ENCODE measurements around the gene ASIC2.

The ASIC2 gene

DNA sequence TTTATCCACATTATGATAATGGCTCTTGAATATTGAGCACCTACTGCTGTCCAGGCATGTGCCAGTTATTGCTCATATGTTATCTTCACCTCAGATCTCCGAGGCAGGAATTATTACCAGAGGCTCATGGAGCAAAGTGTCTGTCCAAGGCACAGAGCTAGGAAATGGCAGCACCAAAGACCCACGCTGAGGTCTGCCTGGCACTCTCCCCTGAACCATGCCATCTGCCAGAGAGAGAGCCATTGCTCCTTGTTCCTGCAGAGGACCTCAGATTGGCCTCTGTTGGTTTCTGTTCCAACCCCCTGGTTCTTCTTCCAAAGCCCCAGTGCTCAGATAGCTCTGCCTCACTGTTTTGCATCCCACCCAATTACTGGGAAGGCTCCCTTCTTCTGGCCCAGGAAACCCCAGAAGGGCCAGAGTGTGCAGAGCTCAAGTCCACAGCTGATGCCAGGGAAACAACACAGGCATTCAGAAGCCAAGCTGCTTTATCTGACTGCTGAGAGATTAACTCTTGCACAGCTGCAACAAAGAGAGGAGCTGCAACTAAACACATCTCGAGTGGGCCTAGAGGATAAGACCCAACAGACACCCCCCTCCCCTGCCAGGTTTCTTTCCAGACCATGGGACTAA, 5.9 kb downstream of the ASIC2 start:
- no peak for DNase-seq (ENCODE audit: low read depth)

DNA sequence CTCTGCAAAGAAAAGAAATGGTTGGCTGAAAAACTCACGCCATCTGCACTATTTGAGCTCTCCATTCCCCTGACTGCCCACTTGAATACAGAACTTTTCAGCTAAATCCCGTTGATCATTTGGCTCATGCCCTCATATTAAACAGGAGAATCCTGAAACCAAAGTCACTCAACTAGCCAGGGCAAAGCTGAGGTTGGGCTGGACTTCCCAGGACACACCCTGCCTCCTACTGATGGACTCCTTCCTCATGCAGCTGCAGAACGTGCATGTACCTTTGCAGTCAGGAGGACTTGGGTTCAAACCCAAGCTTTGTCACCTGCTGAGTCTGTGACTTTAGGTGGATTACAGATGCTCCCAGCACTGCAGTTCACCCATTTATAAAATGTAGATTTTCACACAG, 7.7 kb downstream of the ASIC2 start:
- no peak for DNase-seq (ENCODE audit: low read depth)

DNA sequence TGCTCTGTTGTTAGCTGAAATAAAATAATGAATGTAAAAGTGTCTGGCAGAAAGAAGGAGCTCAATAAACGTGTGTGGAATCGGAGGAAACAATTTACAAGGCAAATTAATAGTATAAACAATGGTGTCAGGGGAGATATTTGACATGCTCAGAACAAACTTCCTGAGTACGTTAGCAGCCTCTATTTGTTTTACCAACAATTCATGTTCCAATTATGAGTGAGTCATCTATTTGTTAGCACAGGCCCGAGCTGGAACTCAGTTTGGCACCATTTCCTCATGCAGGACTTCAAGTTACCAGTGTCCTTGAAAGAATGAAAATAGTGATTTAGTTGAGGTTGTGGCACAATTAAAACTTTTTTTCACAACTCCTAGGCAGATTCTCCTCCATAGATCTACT, 9.1 kb downstream of the ASIC2 start:
- DNase-seq (ENCODE audit: low read depth), result peak; percentile 46

DNA sequence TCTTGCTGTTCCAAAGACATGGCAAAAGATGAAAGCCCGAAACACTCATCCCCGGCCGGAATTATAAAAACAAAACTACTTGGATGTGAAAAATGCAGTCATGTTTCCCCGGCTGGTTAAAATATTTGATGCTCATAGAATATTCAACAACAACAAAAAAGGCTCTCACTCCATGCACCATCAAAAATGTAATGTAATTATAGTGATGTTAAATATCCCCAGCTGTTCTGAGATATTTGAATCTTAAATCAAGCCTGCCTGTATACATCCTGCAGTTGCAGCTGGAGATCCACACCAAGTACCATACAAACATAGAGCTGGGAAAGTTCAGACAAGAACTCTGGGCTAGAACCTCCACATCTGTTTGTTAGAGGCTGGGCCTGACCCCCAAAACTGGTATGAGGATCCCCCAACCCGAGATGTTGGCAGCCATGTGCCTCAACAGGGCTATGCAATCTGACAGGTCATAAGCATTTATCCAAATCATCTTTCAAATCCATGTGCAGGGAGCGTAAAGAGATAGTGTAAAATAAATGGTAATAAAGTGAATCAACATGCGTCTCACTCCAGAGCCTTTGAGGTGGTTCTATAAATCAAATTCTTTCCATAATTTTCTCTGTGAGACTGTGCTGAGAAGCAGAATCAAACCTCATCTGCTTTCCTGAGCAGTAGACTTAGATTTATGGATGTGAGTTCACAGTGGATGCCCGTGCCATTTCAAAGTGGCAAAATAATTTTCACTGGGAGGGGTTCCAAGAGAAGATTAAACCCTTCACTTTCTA, 12.7 kb downstream of the ASIC2 start:
- DNase-seq (ENCODE audit: low read depth), result no peak

DNA sequence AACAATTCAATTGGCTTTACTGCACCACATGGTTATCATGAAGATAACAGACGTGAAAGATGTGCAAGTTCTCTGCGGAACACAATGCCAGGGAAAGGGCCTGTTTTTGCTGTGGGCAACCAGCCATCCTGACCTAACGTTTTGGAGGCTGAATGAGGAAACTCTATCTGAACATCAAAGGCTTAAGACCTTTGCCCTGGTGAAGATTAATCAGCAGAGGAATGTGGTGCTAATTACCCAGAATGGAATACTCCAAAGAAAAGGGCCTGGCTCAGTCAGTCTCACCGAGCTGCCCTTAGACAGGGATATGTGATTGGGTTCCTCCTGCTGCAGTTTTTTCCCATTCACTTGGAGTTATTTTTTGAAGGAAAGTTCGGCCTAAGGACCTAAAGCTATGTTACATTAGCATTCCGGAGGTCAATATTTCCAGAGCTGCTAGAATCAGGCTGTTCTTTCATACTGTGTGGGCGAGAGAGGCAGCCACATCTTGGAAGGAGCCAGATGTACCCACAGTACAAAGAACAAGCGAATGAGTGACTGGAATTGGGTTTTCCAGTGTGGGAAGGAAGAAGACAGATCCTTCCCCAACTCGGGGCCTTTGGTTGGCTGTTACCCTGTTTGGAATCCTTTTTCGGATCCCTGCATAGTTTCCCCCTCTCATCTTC, 15.5 kb downstream of the ASIC2 start:
- DNase-seq (ENCODE audit: low read depth), result no peak

DNA sequence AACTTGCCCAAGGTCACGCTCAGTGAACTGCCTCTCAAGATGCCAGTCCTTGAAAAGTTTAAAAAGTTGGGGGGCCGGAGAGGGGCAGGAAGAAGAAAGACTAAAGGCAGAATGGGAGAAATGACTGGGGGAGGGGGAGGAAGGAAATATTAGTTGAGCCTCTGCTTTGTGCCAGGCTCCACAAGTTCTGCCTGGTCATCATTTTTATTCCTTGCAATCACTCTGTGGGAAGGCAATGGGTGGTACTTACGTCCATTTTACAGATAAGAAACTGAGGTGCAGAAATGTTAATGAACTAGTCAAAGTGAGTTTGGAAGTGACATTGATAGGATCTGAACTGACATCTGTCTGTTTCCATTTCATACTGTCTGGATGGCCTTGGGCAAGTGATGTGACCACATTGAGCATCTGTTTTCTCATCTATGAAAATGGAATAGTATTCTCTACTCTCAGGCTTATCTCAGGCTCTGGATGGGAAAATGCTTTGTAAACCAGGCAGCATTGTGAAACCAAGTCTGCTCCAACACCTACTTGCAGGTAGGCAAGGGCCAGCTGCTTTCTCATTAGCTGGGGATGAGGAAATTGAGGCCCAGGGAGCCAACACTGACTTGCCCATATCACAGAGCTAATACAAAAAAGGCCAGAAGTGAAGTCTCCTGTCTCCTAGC, 19.2 kb downstream of the ASIC2 start:
- no peak for DNase-seq (ENCODE audit: low read depth)

DNA sequence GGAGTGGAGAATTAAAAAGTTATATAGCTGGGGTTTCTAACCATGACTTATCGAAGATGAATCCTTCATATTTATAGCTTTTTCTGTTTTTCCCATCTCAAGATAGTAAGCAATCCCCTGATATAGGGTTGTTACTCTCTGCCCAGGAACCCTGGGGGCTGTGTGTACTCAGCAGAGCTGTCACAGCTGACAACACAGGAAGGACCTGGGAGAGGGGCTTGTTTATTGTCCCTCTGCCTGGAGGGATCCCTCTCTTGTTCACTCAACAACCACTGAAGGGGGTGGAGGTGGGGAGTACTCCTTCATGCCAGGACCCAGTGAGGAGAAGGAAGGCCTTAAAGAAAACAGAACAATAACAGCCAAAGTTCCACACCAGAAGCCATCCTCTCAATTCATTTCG, 19.8 kb downstream of the ASIC2 start:
- DNase-seq (ENCODE audit: low read depth), result no peak

DNA sequence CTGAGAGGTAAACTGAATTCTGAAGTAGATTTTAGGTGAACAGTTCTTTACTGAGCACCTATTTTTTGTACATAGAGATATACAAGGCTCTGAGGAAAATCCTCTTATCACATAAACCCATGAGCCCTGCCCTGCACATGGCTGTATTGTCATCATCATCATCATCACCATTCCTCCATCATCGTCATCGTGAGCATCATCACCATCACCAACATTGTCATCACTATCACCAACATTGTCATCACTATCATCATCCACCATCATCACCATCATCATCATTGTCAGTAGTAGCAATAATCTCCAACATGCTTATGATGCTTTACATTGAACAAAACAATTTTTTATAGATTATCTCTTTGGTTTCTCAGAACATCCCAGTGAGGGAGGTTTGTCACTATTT, 20.7 kb downstream of the ASIC2 start:
- no peak for DNase-seq (ENCODE audit: low read depth)

DNA sequence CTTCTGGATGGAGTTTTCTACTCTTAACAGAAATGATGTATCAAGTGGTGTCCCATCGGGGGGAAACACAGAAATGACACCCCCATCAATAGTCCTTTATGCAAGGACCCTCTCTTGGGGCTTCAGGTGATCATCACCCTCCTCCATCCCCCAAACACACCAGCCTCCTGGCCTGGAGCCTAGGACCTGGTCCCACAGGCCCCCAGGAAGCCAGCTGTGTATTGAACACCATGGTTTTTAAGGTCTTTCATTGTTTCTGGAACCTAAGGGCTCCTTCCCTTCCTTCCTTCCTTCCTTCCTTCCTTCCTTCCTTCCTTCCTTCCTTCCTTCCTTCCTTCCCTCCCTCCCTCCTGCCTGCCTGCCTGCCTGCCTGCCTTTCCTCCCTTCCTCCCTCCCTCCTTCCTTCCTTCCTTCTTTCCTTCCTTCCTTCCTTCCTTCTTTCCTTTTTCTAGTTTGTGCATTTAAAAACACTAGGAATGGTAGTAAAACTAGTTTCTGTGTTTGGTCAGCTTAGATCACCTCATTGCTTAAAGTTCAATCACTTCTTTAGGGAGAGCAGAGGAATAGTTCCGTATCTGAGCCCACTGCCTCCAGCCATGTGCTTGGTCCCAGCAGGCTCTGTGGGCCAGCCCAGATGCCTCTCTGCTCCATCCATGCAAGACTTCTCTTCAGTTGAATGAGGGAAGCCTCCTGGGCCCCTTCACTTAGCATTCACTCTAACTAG, 23.6 kb downstream of the ASIC2 start:
- no peak for DNase-seq (ENCODE audit: low read depth)

DNA sequence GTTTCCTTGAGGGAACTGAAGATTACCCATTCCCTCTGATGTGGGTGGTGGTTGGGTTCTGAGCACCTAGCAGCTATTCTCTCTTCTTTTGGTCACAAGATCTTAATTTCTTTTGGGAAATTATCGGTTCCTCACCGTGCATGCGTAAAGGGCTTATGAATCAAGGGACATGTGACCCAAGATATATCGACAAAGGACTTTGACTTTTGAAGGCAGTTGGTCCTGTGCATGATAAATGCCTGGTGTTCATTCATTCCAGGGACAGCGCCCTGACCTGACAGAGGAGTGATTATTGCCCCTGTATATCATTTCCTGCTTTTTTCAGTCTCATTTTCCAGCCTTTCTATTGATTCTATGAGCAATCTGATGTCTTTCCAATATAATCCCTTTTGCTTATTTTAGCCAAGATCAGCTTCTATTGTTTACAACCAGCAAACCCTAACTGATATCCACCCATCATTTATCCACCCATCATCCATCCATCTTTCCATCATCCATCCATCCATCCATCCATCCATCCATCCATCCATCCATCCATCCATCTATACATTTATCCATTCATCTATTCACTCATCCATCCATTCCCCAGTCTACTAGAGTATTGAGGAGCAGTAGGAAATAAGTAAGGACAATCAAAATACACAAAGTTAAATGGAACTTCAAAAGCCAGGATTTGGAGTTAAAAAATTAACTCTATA, 25.1 kb downstream of the ASIC2 start:
- no peak for DNase-seq (ENCODE audit: low read depth)

DNA sequence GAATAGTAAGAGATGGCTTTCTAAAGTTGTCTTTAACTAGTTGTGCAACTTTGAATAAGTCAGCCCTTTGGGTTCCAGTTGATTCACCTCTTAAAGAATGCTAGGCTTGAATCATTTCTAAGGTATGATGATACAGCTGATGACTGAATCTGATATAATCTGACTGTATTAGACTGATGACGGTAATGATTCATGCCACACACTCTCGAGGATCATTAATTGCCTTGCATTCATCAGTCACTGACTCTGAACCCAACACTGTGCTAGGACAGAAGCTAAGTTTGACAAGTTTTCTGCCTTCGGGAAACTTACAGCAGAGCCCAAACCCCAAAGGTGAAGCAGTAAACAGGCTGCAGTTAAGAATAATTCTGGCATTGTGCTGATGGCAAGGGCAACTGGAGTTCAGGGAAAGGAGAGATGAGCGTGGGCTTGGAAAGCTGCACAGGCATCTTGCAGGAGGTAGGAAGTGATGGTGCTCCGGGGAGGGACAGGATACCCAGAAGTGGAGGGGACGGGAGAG, 25.8 kb downstream of the ASIC2 start:
- peak; percentile 60 for DNase-seq (ENCODE audit: low read depth)

DNA sequence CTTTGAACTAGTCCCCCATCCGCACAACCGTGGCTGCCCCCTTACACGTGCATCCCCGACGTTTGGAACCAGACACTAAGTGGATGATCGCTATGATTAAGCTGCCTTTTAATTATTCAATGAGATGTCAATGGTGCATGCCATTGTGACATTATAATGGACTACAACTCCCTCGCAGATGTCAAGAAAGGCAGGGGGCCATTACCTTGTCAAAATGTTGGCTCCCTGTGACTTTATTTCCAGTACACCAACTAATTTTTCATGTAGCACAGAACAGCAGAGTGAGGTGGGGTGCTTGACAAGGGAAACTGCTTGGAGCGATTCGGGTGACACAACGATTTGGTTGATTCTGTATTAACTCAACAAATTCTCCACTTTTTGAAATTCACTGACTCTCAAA, 26.5 kb downstream of the ASIC2 start:
- no peak for DNase-seq (ENCODE audit: low read depth)

DNA sequence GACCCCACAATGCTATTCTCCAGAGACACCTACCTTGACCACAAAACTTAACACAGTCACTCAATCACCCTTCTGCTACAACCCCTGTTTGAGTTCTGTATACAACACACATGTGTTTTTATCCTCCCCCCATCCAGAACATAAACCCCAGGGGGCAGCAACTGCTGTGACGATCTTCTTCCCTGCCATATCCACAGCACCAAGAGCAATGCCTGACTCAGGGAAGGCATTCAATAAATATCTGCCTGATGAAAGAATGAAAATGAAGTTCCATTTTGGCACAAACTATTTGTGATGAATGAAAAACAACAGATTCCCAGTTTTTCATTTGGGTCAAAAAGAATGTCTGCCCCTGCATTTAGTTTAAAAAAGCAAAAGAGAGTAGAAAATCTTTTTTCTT, 27.0 kb downstream of the ASIC2 start:
- DNase-seq (ENCODE audit: low read depth), result no peak

DNA sequence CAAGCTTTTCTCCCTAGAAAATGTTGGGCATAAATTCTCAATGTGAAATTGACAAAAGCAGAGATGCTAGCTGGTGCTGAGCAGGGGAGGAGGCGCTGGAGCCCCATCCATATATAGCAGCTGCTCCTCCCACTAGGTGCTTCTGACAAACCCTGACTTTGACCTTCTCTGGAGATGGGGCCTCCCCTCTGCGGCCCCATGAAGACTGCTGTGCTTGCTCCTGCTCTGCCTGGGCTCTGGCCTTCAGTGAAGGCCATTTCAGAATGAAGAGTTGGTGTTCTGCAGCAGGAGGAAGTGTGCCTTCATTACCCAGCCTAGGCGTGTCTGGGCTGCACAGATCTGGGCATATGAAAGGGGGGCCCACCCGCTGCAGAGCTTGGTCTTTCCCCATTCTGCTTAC, 29.7 kb downstream of the ASIC2 start:
- DNase-seq (ENCODE audit: low read depth), result no peak

DNA sequence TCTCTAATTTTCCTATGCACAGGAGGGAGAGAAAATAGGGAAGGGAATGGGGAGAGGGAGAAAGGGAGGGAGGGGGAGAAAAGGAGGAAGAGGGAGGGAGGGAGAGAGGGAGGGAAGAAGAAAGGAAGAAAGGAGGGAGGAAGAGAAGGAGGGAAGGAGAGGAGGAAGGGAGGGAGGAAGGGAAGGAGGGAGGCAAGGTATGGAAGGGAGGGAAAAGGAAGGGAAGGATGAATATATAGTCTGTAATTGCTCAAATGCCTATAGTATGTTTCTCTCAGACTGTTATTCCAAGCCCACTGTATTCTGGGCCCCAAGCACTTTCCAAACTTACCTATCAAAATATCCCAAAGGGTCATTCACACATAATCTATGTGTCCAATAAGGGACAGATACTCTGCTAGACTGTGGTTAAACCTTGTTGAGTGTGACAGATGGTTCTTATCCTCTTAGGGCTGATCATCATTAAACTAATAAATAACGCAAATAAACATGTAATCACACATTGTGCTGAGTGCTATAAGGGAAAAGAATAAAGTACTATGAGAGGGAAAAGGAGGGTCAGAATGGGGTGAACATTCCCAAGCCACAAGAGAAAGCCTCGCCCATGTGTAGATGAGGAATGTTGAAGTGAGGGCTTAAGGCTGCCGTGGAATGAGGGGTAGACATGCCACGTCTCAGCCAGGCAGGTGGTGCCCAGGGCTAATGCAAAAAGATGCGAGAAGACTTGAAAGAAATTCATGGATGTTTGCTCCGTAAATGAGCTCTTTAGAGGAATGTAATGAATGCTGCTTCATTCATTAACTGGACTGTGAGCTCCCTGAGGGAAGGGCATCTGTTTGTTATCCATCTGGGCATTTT, 30.6 kb downstream of the ASIC2 start:
- DNase-seq (ENCODE audit: low read depth), result no peak

DNA sequence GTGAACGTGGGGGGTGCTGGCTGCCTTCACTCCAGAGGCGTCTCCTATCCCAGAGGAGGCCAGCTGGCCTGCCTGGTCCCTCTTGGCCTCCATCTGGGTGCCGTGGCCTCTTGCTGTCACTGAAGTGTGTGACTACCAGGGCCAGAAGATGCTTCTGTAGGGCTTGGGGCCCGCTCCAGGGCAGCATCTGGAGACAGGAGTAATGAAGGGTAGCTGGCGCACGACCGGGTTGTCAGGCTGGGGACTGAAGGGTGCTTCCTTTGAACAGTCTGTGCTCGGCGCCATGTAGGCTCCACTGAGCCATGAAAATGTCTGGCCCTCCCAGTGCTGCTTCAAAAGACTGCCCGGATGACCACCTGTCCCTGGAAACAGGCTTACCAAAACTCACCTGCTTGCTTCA, 31.3 kb downstream of the ASIC2 start:
- no peak for DNase-seq (ENCODE audit: low read depth)

DNA sequence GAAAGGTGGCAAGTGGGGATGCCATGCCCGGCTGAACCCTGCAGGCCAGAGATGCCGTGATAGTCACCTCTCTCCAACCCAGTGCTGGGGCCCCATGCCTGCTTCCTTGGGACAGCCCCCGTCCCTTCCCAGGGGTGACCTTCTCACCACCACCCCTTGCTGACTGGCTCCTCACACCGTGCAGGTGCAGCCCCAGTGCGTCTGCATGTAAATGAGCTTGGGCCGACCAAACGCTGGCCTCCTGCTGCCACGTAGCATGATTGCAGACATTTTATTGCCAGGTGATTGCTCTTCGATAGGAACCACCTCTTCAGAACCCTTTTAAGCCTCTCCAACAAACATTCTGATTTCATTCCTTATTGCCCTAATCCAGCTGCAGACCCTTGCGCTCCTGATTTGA, 32.5 kb downstream of the ASIC2 start:
- no peak for DNase-seq (ENCODE audit: low read depth)

DNA sequence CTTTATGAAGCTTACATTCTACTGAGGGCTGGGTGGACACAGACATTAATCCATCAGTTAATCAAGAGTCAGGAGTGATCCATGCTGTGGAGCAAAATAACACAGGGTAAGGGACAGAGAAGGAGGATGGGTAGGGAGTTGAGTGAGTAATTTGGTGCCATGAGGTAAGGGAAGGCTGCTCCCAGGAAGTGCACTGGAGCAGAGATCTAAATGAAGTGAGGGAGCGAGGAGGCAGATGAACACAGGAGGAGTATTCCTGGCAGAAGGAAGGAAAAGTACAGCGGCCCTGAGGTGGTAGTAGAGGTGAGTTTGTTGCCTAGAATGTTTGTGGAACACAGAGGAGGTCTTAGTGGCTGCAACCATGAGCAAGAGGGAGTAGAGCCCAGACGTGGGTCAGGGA, 34.8 kb downstream of the ASIC2 start:
- no peak for DNase-seq (ENCODE audit: low read depth)

DNA sequence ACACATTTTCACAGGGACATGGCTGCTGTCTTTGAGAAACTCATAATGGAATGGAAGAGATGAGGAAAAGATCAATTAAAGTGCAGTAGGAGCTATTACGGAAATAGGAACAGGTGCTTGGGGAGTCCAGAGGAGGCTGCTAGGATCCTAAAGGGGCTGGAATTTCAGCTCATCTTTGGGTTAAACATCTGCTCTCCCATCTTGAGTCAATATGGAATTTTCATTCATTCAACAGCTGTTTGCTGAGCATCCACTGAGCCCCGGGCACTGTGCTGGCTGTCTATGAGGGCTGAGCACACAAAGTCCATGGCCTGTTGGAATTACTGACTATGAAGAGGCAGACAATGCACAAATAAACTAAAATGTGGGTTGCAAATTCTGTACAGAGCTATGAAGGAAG, 47.9 kb downstream of the ASIC2 start:
- DNase-seq (ENCODE audit: low read depth), result no peak

DNA sequence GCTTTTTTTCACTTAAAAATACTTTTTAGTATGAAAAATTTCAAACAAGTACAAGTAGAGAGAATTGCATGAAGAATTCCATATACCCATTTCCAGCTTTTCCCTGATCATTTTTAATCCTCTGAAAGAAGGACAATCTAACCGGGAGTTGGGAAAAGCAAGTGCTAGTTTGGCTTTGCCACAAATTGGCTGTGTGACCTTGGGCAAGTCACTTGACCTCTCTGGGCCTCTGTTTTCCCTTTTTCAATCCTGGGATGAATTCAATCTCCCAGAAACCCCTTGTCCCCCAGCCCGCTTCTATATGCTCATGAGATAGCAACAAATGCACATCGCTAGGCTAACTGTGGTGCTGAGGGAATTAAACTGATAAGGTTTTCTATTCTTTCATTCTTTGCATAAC, 49.4 kb downstream of the ASIC2 start:
- no peak for DNase-seq (ENCODE audit: low read depth)

All from stromal cell of bone marrow (primary cell).